Measurements from ENCODE around the gene INS.

INS gene

GRCh38 chr11:2199466-2200341 lies 38.7 kb upstream of the INS start:
- in situ Hi-C loops (cut with MboI; ENCODE audit: low sequenced_read_pairs, unreplicated experiment), result loop anchor here (10.0 kb wide), 1 partner anchor 225 kb away; no protein-coding TSS in a partner anchor
- no peak for TF ChIP-seq CTCF (IDR thresholded peaks at IDR 0.05; ENCODE audit: borderline replicate concordance, control extremely low read depth, extremely low read depth, insufficient read depth, missing control alignments)
- no peak for DNase-seq (ENCODE audit: low spot score)

- in situ Hi-C loops (cut with MboI; ENCODE audit: low sequenced_read_pairs, unreplicated experiment), result no loop called here
Observed at GRCh38 chr11:2198621-2199365, 37.8 kb upstream of the INS start.

GRCh38 chr11:2197771-2198520 lies 36.9 kb upstream of the INS start:
- TF ChIP-seq CTCF (IDR thresholded peaks at IDR 0.05; ENCODE audit: borderline replicate concordance, control extremely low read depth, extremely low read depth, insufficient read depth, missing control alignments), result no peak
- in situ Hi-C loops (cut with MboI; ENCODE audit: low sequenced_read_pairs, unreplicated experiment), result no loop called here

More at GRCh38 chr11:2198621-2199365, 37.8 kb upstream of the INS start:
- DNase-seq (ENCODE audit: low spot score), result no peak
- TF ChIP-seq CTCF (IDR thresholded peaks at IDR 0.05; ENCODE audit: borderline replicate concordance, control extremely low read depth, extremely low read depth, insufficient read depth, missing control alignments), result no peak

GRCh38 chr11:2196970-2197770 lies 36.2 kb upstream of the INS start:
- DNase-seq (ENCODE audit: low spot score), result peak; percentile 89
- peak; percentile 90 for TF ChIP-seq CTCF (IDR thresholded peaks at IDR 0.05; ENCODE audit: borderline replicate concordance, control extremely low read depth, extremely low read depth, insufficient read depth, missing control alignments)
- in situ Hi-C loops (cut with MboI; ENCODE audit: low sequenced_read_pairs, unreplicated experiment), result no loop called here

More at GRCh38 chr11:2197771-2198520, 36.9 kb upstream of the INS start:
- DNase-seq (ENCODE audit: low spot score), result no peak

DNA sequence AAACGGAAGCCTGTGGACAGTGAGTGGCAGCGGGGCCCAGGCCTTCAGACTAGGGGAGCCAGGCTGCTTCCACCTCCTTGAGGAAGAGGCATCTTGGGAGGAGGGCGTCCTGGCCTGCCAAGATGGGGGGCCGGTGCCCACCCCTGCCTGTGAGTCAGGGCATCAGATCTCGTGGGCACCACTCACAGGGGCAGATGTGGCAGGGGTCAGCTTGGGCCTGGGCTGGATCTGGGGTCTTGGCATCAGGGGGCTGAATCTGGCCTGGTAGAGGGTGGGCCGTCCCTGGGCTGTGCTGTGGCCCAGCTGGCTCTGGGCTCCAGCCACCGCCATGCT lies 34.7 kb upstream of the INS start:
- no peak for TF ChIP-seq CTCF (IDR thresholded peaks at IDR 0.05; ENCODE audit: borderline replicate concordance, control extremely low read depth, extremely low read depth, insufficient read depth, missing control alignments)
- in situ Hi-C loops (cut with MboI; ENCODE audit: low sequenced_read_pairs, unreplicated experiment), result no loop called here
- no peak for DNase-seq (ENCODE audit: low spot score)
